Cardiac muscle cell (in vitro differentiated cells and primary cell): Measurements from ENCODE around the gene LARGE1. TPM values are rescaled to one million over a fixed set of nuclear protein-coding genes. Genes with fewer than 3 reads are reported as not detected.

ENCODE experiments used
- DNase-seq, 2 donors: peaks; one replicate each; pipeline versions ENCODE4 v3.0.0 to v3.0.0-alpha.2; 2010 to 2017; ENCODE audit warnings: low read depth in 1 of 2, low spot score in 1 of 2
- H3K27ac ChIP-seq: fragments of 200-600 bp; sonication (generic); 2 replicates; pipeline ENCODE4 v1.5.1; 2016
- H3K27me3 ChIP-seq: fragments of 200-600 bp; sonication (generic); 2 replicates; pipeline ENCODE4 v1.6.0; 2016; ENCODE audit warnings: control low read depth
- H3K36me3 ChIP-seq: fragments of 200-600 bp; sonication (generic); 2 replicates; pipeline ENCODE4 v1.5.1; 2016; ENCODE audit warnings: control low read depth
- H3K4me1 ChIP-seq: fragments of 200-600 bp; sonication (generic); 2 replicates; pipeline ENCODE4 v1.8.1; 2017; ENCODE audit warnings: low read depth, mild to moderate bottlenecking, mixed run types
- H3K4me3 ChIP-seq: fragments of 200-600 bp; sonication (generic); 2 replicates; pipeline ENCODE4 v1.5.1; 2016; ENCODE audit warnings: mild to moderate bottlenecking
- H3K9me3 ChIP-seq: fragments of 200-600 bp; sonication (generic); 2 replicates; pipeline ENCODE4 v1.5.1; 2017; ENCODE audit warnings: low read depth, mild to moderate bottlenecking, control low read depth
- polyA plus RNA-seq: library from polyadenylated mRNA; unstranded; fragments of >200 nt; fragmentation: Nextera tagmentation; extraction: Ambion mirVana; gene quantifications from 2 replicates; pipeline ENCODE4 v1.2.1, GENCODE V29; 2016
- total RNA-seq: library from RNA; depleted of rRNA; stranded (reverse); fragments of >200 nt; gene quantifications from 2 replicates; pipeline ENCODE4 v1.2.3, GENCODE V29; 2016
- TF ChIP-seq, protein P1 (sequence below): IDR thresholded peaks from 2 replicates; pipeline ENCODE4 v1.5.1; 2012; ENCODE audit warnings: low read depth, mild to moderate bottlenecking, low read length

LARGE1 gene
- total and polyA plus RNA-seq, 2 experiments from 2014 or later: 18.4 to 34.3 TPM

DNA sequence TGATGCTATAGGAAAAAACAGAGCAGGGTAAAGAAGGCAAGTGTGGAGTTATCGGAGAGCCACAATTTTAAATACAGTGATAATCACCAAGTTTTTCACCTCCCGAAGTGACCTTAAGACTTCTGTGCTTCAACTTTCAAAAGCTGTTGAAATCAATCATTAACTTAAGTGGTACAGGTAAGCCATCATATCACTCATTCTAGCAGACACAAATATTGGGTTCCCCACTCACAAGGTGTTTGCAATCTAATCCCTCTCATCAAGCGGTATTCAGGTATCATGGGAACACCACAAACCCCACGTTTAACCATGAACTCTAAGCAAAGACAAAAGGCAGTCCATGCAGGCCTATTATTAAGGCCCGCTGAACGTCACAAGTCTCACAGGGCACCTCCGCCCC is 26.8 kb downstream of the LARGE1 start:
- Histone ChIP-seq H3K36me3 (no peaks in the 10 kb centered on the region), H3K9me3 (no peaks in the 10 kb centered on the region), H3K4me3 (no peak overlapping the region), H3K4me1 (peaks cover 11% of the 10 kb centered on the region), H3K27ac (no peak overlapping the region), H3K27me3 (no peaks in the 10 kb centered on the region)
- no peak for DNase-seq
- TF ChIP-seq, protein P1, sequence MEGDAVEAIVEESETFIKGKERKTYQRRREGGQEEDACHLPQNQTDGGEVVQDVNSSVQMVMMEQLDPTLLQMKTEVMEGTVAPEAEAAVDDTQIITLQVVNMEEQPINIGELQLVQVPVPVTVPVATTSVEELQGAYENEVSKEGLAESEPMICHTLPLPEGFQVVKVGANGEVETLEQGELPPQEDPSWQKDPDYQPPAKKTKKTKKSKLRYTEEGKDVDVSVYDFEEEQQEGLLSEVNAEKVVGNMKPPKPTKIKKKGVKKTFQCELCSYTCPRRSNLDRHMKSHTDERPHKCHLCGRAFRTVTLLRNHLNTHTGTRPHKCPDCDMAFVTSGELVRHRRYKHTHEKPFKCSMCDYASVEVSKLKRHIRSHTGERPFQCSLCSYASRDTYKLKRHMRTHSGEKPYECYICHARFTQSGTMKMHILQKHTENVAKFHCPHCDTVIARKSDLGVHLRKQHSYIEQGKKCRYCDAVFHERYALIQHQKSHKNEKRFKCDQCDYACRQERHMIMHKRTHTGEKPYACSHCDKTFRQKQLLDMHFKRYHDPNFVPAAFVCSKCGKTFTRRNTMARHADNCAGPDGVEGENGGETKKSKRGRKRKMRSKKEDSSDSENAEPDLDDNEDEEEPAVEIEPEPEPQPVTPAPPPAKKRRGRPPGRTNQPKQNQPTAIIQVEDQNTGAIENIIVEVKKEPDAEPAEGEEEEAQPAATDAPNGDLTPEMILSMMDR: no peak

DNA sequence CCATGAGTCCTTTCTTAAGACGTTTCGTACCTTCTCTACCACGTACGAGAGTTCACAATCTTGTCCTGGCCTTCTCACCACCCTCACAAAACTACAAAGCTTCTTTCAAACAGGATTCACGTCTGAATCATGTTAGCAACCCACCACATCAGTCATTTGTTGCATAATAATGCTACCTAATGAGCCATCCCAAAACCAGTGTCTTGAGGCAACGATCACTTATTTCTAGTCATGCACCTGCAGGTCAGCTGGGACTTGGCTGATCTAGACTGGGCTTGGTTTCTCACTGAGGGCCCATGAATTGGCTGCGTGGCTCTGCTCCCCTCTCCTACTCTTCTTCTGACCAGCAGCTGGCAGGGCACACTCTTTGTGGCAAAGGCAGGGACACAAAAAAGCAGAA is 28.3 kb downstream of the LARGE1 start:
- no peaks in the 10 kb centered on the region for H3K9me3 ChIP-seq
- H3K4me3 ChIP-seq: no peak overlapping the region
- peaks cover 2% of the 10 kb centered on the region for H3K4me1 ChIP-seq
- H3K27ac ChIP-seq: no peak overlapping the region
- H3K27me3 ChIP-seq: no peaks in the 10 kb centered on the region
- no peak for DNase-seq
- TF ChIP-seq, protein P1: no peak
- no peaks in the 10 kb centered on the region for H3K36me3 ChIP-seq

DNA sequence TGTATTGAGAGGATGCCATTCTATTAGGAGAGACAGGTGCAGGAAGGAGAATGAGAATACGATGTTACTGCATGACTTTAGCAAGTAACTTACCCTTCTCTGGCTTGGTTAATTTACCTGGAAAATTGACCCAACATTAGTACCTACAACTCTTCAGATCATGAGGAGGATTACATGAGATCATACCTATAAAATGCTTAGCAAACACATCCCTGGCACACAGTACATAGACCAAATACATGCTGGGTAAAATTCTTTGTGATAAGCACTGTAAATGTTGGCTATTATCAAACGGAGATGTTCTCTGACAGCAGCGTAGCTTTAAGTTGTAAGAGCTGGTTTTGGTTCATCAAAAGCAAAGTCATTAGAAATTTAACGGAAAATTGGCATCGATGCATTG is 28.8 kb downstream of the LARGE1 start:
- Histone ChIP-seq H3K9me3 (no peaks in the 10 kb centered on the region), H3K4me1 (no peaks in the 10 kb centered on the region), H3K27me3 (no peaks in the 10 kb centered on the region), H3K36me3 (no peaks in the 10 kb centered on the region), H3K27ac (no peak overlapping the region), H3K4me3 (no peak overlapping the region)
- DNase-seq: no peak
- TF ChIP-seq, protein P1: no peak

DNA sequence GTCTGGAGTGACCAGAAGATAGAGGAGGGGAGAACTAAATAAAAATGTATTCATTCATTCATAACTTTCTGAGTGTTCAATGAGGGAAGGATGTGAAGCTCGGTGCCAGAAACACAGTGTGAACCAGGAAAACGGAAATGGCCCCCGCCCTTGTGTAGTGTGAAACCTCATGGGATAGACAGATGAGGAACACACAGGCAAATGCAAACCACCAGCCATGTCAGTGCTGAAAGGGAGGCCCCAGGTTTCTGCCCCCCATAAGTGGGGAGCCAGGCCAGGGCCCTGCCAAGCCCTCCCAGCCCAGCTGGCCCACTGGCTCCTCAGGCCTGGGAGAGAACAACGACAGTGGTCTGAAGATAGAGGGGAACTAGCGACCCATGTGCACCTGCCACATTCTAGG is 30.5 kb downstream of the LARGE1 start:
- DNase-seq: no peak
- no peaks in the 10 kb centered on the region for H3K9me3 ChIP-seq
- no peaks in the 10 kb centered on the region for H3K27me3 ChIP-seq
- TF ChIP-seq, protein P1: no peak
- H3K4me3 ChIP-seq: no peak overlapping the region
- H3K27ac ChIP-seq: no peak overlapping the region
- H3K4me1 ChIP-seq: no peaks in the 10 kb centered on the region
- no peaks in the 10 kb centered on the region for H3K36me3 ChIP-seq

DNA sequence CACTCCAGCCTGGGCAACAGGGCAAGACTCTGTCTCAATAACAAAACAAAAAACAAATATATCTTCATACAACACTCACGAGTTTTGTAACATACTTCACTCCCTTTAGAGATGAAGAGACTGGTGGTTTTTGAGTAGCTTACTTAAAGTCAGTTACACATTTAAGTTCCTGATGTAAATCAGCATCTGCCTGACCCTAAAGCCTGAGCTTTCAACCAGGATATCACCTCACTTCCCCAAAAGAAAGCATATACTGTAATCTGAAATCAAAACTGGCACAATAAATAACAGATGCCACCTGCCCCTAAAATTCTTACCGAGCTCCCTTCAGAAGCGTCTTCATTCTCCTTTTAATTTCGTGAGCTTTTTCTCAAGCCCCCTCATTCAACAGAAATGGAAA is 31.5 kb downstream of the LARGE1 start:
- DNase-seq: no peak
- H3K36me3 ChIP-seq: no peaks in the 10 kb centered on the region
- peaks cover 3% of the 10 kb centered on the region for H3K4me1 ChIP-seq
- H3K4me3 ChIP-seq: no peak overlapping the region
- H3K9me3 ChIP-seq: no peaks in the 10 kb centered on the region
- no peaks in the 10 kb centered on the region for H3K27me3 ChIP-seq
- H3K27ac ChIP-seq: no peak overlapping the region
- TF ChIP-seq, protein P1: no peak

DNA sequence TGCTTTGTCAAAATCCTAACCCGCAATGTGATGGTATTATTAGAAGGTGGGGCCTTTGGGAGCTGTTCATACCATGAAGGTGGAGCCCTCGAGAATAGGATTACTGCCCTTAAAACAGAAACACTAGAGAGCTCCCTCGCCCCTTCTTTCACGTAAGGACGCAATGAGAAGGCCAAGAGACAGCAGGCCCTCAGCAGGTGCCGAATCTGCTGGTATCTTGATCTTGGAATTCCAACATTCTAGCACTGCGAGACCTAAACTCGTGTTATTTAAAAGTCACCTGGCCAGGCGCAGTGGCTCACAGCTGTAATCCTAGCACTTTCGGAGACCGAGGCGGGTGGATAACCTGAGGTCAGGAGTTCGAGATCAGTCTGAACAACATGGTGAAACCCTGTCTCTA is 33.1 kb downstream of the LARGE1 start:
- no peaks in the 10 kb centered on the region for H3K36me3 ChIP-seq
- no peaks in the 10 kb centered on the region for H3K9me3 ChIP-seq
- H3K4me3 ChIP-seq: no peak overlapping the region
- no peak overlapping the region for H3K27ac ChIP-seq
- H3K27me3 ChIP-seq: no peaks in the 10 kb centered on the region
- H3K4me1 ChIP-seq: peaks cover 3% of the 10 kb centered on the region
- no peak for DNase-seq
- TF ChIP-seq, protein P1: no peak
